Neuron (in vitro differentiated cells): Measurements from ENCODE around the gene IFIT2.
"Not testable (repeated sequence)": the region's sequence is repeated elsewhere in the genome, so short reads cannot be mapped to it uniquely, and the experiment has no call there.

Experiments used
- H2AFZ ChIP-seq: one replicate; pipeline ENCODE4 v1.6.1; 2013; ENCODE audit warnings: low read depth, mild to moderate bottlenecking, inconsistent platforms, low read length, moderate library complexity
- H3K27me3 ChIP-seq: one replicate; pipeline ENCODE4 v1.6.1; 2013; ENCODE audit warnings: low read length; ENCODE audit not compliant: insufficient read depth
- H3K36me3 ChIP-seq: one replicate; pipeline ENCODE4 v1.6.1; 2013; ENCODE audit warnings: low read length; ENCODE audit not compliant: insufficient read depth
- H3K4me1 ChIP-seq: one replicate; pipeline ENCODE4 v1.6.1; 2013; ENCODE audit warnings: low read length; ENCODE audit not compliant: insufficient read depth
- H3K4me3 ChIP-seq: 2 replicates; pipeline ENCODE4 v1.5.1; 2013; ENCODE audit warnings: mild to moderate bottlenecking, low read length, moderate library complexity
- H3K9me3 ChIP-seq: one replicate; pipeline ENCODE4 v1.6.1; 2013; ENCODE audit warnings: low read length

The IFIT2 gene

GRCh38 chr10:89325856-89326255 is 24.0 kb downstream of the IFIT2 start:
- peaks cover 20% of the 10 kb centered on the region for H3K4me1 ChIP-seq
- not testable (repeated sequence) for H3K4me3 ChIP-seq

GRCh38 chr10:89327803-89328441 is 26.1 kb downstream of the IFIT2 start, which contains the start of gene IFIT3:
TSS of gene IFIT3 (plus strand) at chr10:89327997. CDS start at chr10:89328074, 77 bp downstream.
- H2AFZ ChIP-seq, result peak within 1 kb of the TSS; percentile 93
- no peaks in the 10 kb centered on the region for H3K9me3 ChIP-seq
- no peaks in the 10 kb centered on the region for H3K36me3 ChIP-seq
- no peaks in the 10 kb centered on the region for H3K27me3 ChIP-seq
- H3K4me3 ChIP-seq, result peak within 1 kb of the TSS; percentile 57
- H3K4me1 ChIP-seq, result peaks cover 20% of the 10 kb centered on the region

More at GRCh38 chr10:89325856-89326255, 24.0 kb downstream of the IFIT2 start:
- not testable (repeated sequence) for H3K27me3 ChIP-seq, H3K36me3 ChIP-seq, H3K9me3 ChIP-seq, H2AFZ ChIP-seq

- H3K4me3 ChIP-seq, result no peak overlapping the region
- H3K27me3 ChIP-seq, result no peaks in the 10 kb centered on the region
- no peaks in the 10 kb centered on the region for H3K9me3 ChIP-seq
- peaks cover 29% of the 10 kb centered on the region for H3K4me1 ChIP-seq
- no peaks in the 10 kb centered on the region for H3K36me3 ChIP-seq
- no peak overlapping the region for H2AFZ ChIP-seq
These were observed 27.3 kb downstream of the IFIT2 start for GRCh38 chr10:89329151-89329550.

- not testable (repeated sequence) for H3K9me3 ChIP-seq, H3K36me3 ChIP-seq, H3K27me3 ChIP-seq, H3K4me3 ChIP-seq, H2AFZ ChIP-seq
- H3K4me1 ChIP-seq, result peaks cover 29% of the 10 kb centered on the region
These were observed 28.2 kb downstream of the IFIT2 start for GRCh38 chr10:89330014-89330413.

- H3K36me3 ChIP-seq, result no peaks in the 10 kb centered on the region
- H3K4me3 ChIP-seq, result no peak overlapping the region
- H3K27me3 ChIP-seq, result no peaks in the 10 kb centered on the region
- H2AFZ ChIP-seq, result no peak overlapping the region
- peaks cover 29% of the 10 kb centered on the region for H3K4me1 ChIP-seq
- no peaks in the 10 kb centered on the region for H3K9me3 ChIP-seq
These were observed 28.8 kb downstream of the IFIT2 start for GRCh38 chr10:89330537-89331212.

GRCh38 chr10:89331487-89332122 is 29.8 kb downstream of the IFIT2 start:
- not testable (repeated sequence) for H3K4me3 ChIP-seq, H3K27me3 ChIP-seq, H2AFZ ChIP-seq, H3K36me3 ChIP-seq, H3K9me3 ChIP-seq
- H3K4me1 ChIP-seq, result peaks cover 29% of the 10 kb centered on the region

GRCh38 chr10:89332123-89332633 is 30.3 kb downstream of the IFIT2 start:
- H3K4me3 ChIP-seq, result no peak overlapping the region

GRCh38 chr10:89335226-89335625 is 33.4 kb downstream of the IFIT2 start:
- no peaks in the 10 kb centered on the region for H3K27me3 ChIP-seq
- peaks cover 9% of the 10 kb centered on the region for H3K4me1 ChIP-seq
- H3K36me3 ChIP-seq, result no peaks in the 10 kb centered on the region
- H2AFZ ChIP-seq, result no peak overlapping the region
- H3K9me3 ChIP-seq, result no peaks in the 10 kb centered on the region
- H3K4me3 ChIP-seq, result no peak overlapping the region

More at GRCh38 chr10:89332123-89332633, 30.3 kb downstream of the IFIT2 start:
- H2AFZ ChIP-seq, result no peak overlapping the region
- no peaks in the 10 kb centered on the region for H3K9me3 ChIP-seq
- H3K4me1 ChIP-seq, result peaks cover 24% of the 10 kb centered on the region
- H3K36me3 ChIP-seq, result no peaks in the 10 kb centered on the region
- no peaks in the 10 kb centered on the region for H3K27me3 ChIP-seq

GRCh38 chr10:89336241-89336640 is 34.4 kb downstream of the IFIT2 start:
- no peaks in the 10 kb centered on the region for H3K27me3 ChIP-seq
- H3K9me3 ChIP-seq, result no peaks in the 10 kb centered on the region
- H2AFZ ChIP-seq, result no peak overlapping the region
- H3K36me3 ChIP-seq, result no peaks in the 10 kb centered on the region
- H3K4me3 ChIP-seq, result no peak overlapping the region
- peaks cover 9% of the 10 kb centered on the region for H3K4me1 ChIP-seq

GRCh38 chr10:89337484-89337883 is 35.6 kb downstream of the IFIT2 start:
- Histone ChIP-seq H3K27me3 (no peaks in the 10 kb centered on the region), H2AFZ (no peak overlapping the region), H3K4me3 (no peak overlapping the region), H3K36me3 (no peaks in the 10 kb centered on the region), H3K9me3 (no peaks in the 10 kb centered on the region), H3K4me1 (peaks cover 13% of the 10 kb centered on the region)

- Histone ChIP-seq H3K36me3 (no peaks in the 10 kb centered on the region), H3K4me3 (no peak overlapping the region), H3K27me3 (no peaks in the 10 kb centered on the region), H3K9me3 (no peaks in the 10 kb centered on the region), H2AFZ (no peak overlapping the region), H3K4me1 (peaks cover 18% of the 10 kb centered on the region)
These were observed 36.9 kb downstream of the IFIT2 start for GRCh38 chr10:89338713-89339112.

- H3K36me3 ChIP-seq, result no peaks in the 10 kb centered on the region
- H3K27me3 ChIP-seq, result no peaks in the 10 kb centered on the region
- peaks cover 17% of the 10 kb centered on the region for H3K4me1 ChIP-seq
- H2AFZ ChIP-seq, result no peak overlapping the region
- H3K4me3 ChIP-seq, result no peak overlapping the region
- H3K9me3 ChIP-seq, result no peaks in the 10 kb centered on the region
These were observed 38.0 kb downstream of the IFIT2 start for GRCh38 chr10:89339875-89340274.

GRCh38 chr10:89341649-89342048 is 39.8 kb downstream of the IFIT2 start:
- H3K9me3 ChIP-seq, result no peaks in the 10 kb centered on the region
- no peaks in the 10 kb centered on the region for H3K36me3 ChIP-seq
- H3K4me1 ChIP-seq, result peaks cover 21% of the 10 kb centered on the region
- no peak overlapping the region for H2AFZ ChIP-seq
- H3K27me3 ChIP-seq, result no peaks in the 10 kb centered on the region
- H3K4me3 ChIP-seq, result no peak overlapping the region
